GM12801 (cell line): Measurements from ENCODE around the gene PYCR2.

ENCODE experiments used
- CTCF ChIP-seq: IDR thresholded peaks from one replicate; pipeline ENCODE4 v1.5.1; 2011; ENCODE audit warnings: control low read depth; ENCODE audit not compliant: insufficient read length; ENCODE audit errors: extremely low read depth

The PYCR2 gene

GRCh38 chr1:225876900-225877510 lies 47.0 kb downstream of the PYCR2 start:
- TF ChIP-seq CTCF = no peak

GRCh38 chr1:225875044-225875815 lies 48.8 kb downstream of the PYCR2 start:
- no peak for TF ChIP-seq CTCF

- no peak for TF ChIP-seq CTCF
Measured at GRCh38 chr1:225874431-225874830, 49.6 kb downstream of the PYCR2 start.

- no peak for TF ChIP-seq CTCF
Measured at GRCh38 chr1:225873281-225873850, 50.7 kb downstream of the PYCR2 start.

GRCh38 chr1:225872075-225872430 lies 52.0 kb downstream of the PYCR2 start:
- TF ChIP-seq CTCF = no peak

GRCh38 chr1:225871359-225872074 lies 52.5 kb downstream of the PYCR2 start:
- no peak for TF ChIP-seq CTCF

GRCh38 chr1:225870911-225871310 lies 53.1 kb downstream of the PYCR2 start:
- TF ChIP-seq CTCF = no peak
